K562 (cell line): ENCODE data around the gene CPPED1. TPM values are rescaled to one million over a fixed set of nuclear protein-coding genes. Genes with fewer than 3 reads are reported as not detected.
A peak's percentile ranks its signal among the peaks of the same experiment; 100 is the strongest.

ENCODE experiments used
- ARID3B ChIP-seq: fragments of 250-450 bp; sonication (Bioruptor Pico); IDR thresholded peaks from 2 replicates; pipeline ENCODE4 v1.4.0; 2020; ENCODE audit warnings: borderline replicate concordance
- CCNT2 ChIP-seq: IDR thresholded peaks from 2 replicates; pipeline ENCODE4 v1.6.1; 2011; ENCODE audit warnings: borderline replicate concordance, low read depth, mild to moderate bottlenecking, moderate library complexity, mixed read lengths, low read length; ENCODE audit not compliant: insufficient read length; ENCODE audit errors: extremely low read depth
- CEBPB ChIP-seq: fragments of 450-650 bp; IDR thresholded peaks from 2 replicates; pipeline ENCODE4 v1.6.1; 2016; ENCODE audit warnings: missing genetic modification characterization, missing compliant biosample characterization
- FOXM1 ChIP-seq, 2 experiments: fragments of 450-650 bp in 1 of 2; sonication (generic) in 1 of 2; formaldehyde crosslinking in 1 of 2; IDR thresholded peaks; 2 replicates each; pipeline versions ENCODE4 v1.6.1 to v1.9.0; 2017 to 2022; ENCODE audit warnings: low read depth in 2 of 2, mild to moderate bottlenecking in 2 of 2, missing genetic modification reagents in 1 of 2, moderate library complexity in 1 of 2
- MAFG ChIP-seq: fragments of 450-650 bp; conservative IDR thresholded peaks from 2 replicates; pipeline ENCODE4 v1.6.1; 2016; ENCODE audit warnings: missing genetic modification characterization, missing compliant biosample characterization
- NUFIP1 ChIP-seq: fragments of 450-650 bp; IDR thresholded peaks from 2 replicates; pipeline ENCODE4 v1.6.1; 2018; ENCODE audit not compliant: partially characterized antibody
- PHTF2 ChIP-seq: fragments of 250-450 bp; sonication (Bioruptor Pico); IDR thresholded peaks from 2 replicates; pipeline ENCODE4 v1.5.0; 2021; ENCODE audit warnings: mild to moderate bottlenecking
- POLR3G ChIP-seq: IDR thresholded peaks from 2 replicates; pipeline ENCODE4 v1.6.1; 2011; ENCODE audit not compliant: insufficient read length, insufficient replicate concordance; ENCODE audit errors: extremely low read depth
- PURB ChIP-seq: sonication (generic); formaldehyde crosslinking; IDR thresholded peaks from 2 replicates; pipeline ENCODE4 v1.9.0; 2021; ENCODE audit warnings: low read depth, mild to moderate bottlenecking, missing genetic modification reagents
- TAF9B ChIP-seq: fragments of 450-650 bp; IDR thresholded peaks from 2 replicates; pipeline ENCODE4 v1.6.1; 2018; ENCODE audit warnings: mild to moderate bottlenecking; ENCODE audit not compliant: partially characterized antibody
- ZMIZ1 ChIP-seq, 2 experiments: fragments of 150-350 bp in 1 of 2; IDR thresholded peaks; 2 replicates each; pipeline ENCODE4 v1.6.1; 2012 to 2016; ENCODE audit warnings: low read depth in 2 of 2, low read length in 2 of 2, mild to moderate bottlenecking in 1 of 2, moderate library complexity in 1 of 2
- ZNF23 ChIP-seq: fragments of 250-450 bp; sonication (Bioruptor Pico); IDR thresholded peaks from 2 replicates; pipeline ENCODE4 v1.4.0; 2020; ENCODE audit warnings: mild to moderate bottlenecking
- ZNF584 ChIP-seq: fragments of 200-800 bp; sonication (Bioruptor generic); IDR thresholded peaks from 2 replicates; pipeline ENCODE4 v1.6.1; 2016; ENCODE audit warnings: low read depth, mild to moderate bottlenecking, missing genetic modification characterization, missing compliant biosample characterization
- ZNF696 ChIP-seq: fragments of 250-450 bp; sonication (Bioruptor Pico); conservative IDR thresholded peaks from 2 replicates; pipeline ENCODE4 v1.4.0; 2020; ENCODE audit warnings: mild to moderate bottlenecking, moderate library complexity
- ZNF830 ChIP-seq: fragments of 250-450 bp; sonication (Bioruptor Pico); IDR thresholded peaks from 2 replicates; pipeline ENCODE4 v1.5.0; 2021; ENCODE audit warnings: mild to moderate bottlenecking
- polyA plus RNA-seq, 8 experiments: library from polyadenylated mRNA; depleted of rRNA in 4 of 8; stranded (reverse) in 5 of 8; unstranded in 3 of 8; fragments of >200 nt; fragmentation: Nextera tagmentation in 2 of 8; fragmentation: Illumina TruSeq in 1 of 8; extraction: Ambion mirVana in 2 of 8; extraction: Trizol in 1 of 8; gene quantifications; 2 replicates each; pipeline versions ENCODE4 v1.2.1 to v1.2.3, GENCODE V29; 2011 to 2014; ENCODE audit warnings: inconsistent platforms in 1 of 8, missing spikeins in 1 of 8
- total RNA-seq, 7 experiments: library from RNA; depleted of rRNA in 6 of 7; stranded (reverse); fragments of >200 nt in 6 of 7; fragmentation: Illumina TruSeq in 2 of 7; extraction: Trizol in 2 of 7; gene quantifications; 2 replicates each; pipeline versions ENCODE4 v1.2.1 to v1.2.3, GENCODE V29; 2011 to 2021; ENCODE audit warnings: low replicate concordance in 1 of 7
- TF ChIP-seq, protein P1 (sequence below): fragments of 250-450 bp; sonication (Bioruptor Pico); IDR thresholded peaks from 2 replicates; pipeline ENCODE4 v1.5.0; 2022; ENCODE audit warnings: mild to moderate bottlenecking
- TF ChIP-seq, protein P2 (sequence below): fragments of 150-350 bp; IDR thresholded peaks from 2 replicates; pipeline ENCODE4 v1.6.1; 2014; ENCODE audit warnings: low read depth, mild to moderate bottlenecking, low read length, borderline replicate concordance

Gene CPPED1
- total and polyA plus RNA-seq, 9 of the 15 experiments (the other 6 are each of a cell fraction or from before 2014, with no cell fraction given), result 7.5 to 25.7 (median 16.9) TPM

GRCh38 chr16:12611006-12611477, 192.6 kb downstream of the CPPED1 start (continued):
- TF ChIP-seq ZNF23 (CRISPR knock-in tag) (peak; percentile 94), MAFG (peak; percentile 64), ARID3B (peak; percentile 98; the same call in 1 of the 2 replicates), POLR3G (no peak), NUFIP1 (peak; percentile 80), CEBPB (tag) (0 out of 2 replicates have a peak, but pooled peaks have one; percentile 7), ZNF696 (peak; percentile 86), PHTF2 (CRISPR knock-in tag) (peak; percentile 93), ZMIZ1 (IDR thresholded peaks at IDR 0.05; ENCODE audit: low read depth in 2 of 2, low read length in 2 of 2) (no peak), CCNT2 (no peak), ZNF830 (CRISPR knock-in tag) (peak; percentile 97), ZNF584 (CRISPR knock-in tag) (peak; percentile 100), FOXM1 (IDR thresholded peaks at IDR 0.05; ENCODE audit: low read depth) (no peak), FOXM1 (CRISPR knock-in tag; IDR thresholded peaks at IDR 0.05; ENCODE audit: low read depth) (no peak), PURB (CRISPR knock-in tag) (no peak), TAF9B (no peak)
- TF ChIP-seq, protein P1, sequence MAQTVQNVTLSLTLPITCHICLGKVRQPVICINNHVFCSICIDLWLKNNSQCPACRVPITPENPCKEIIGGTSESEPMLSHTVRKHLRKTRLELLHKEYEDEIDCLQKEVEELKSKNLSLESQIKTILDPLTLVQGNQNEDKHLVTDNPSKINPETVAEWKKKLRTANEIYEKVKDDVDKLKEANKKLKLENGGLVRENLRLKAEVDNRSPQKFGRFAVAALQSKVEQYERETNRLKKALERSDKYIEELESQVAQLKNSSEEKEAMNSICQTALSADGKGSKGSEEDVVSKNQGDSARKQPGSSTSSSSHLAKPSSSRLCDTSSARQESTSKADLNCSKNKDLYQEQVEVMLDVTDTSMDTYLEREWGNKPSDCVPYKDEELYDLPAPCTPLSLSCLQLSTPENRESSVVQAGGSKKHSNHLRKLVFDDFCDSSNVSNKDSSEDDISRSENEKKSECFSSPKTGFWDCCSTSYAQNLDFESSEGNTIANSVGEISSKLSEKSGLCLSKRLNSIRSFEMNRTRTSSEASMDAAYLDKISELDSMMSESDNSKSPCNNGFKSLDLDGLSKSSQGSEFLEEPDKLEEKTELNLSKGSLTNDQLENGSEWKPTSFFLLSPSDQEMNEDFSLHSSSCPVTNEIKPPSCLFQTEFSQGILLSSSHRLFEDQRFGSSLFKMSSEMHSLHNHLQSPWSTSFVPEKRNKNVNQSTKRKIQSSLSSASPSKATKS (CRISPR knock-in tag), result peak; percentile 94
- TF ChIP-seq, protein P2, sequence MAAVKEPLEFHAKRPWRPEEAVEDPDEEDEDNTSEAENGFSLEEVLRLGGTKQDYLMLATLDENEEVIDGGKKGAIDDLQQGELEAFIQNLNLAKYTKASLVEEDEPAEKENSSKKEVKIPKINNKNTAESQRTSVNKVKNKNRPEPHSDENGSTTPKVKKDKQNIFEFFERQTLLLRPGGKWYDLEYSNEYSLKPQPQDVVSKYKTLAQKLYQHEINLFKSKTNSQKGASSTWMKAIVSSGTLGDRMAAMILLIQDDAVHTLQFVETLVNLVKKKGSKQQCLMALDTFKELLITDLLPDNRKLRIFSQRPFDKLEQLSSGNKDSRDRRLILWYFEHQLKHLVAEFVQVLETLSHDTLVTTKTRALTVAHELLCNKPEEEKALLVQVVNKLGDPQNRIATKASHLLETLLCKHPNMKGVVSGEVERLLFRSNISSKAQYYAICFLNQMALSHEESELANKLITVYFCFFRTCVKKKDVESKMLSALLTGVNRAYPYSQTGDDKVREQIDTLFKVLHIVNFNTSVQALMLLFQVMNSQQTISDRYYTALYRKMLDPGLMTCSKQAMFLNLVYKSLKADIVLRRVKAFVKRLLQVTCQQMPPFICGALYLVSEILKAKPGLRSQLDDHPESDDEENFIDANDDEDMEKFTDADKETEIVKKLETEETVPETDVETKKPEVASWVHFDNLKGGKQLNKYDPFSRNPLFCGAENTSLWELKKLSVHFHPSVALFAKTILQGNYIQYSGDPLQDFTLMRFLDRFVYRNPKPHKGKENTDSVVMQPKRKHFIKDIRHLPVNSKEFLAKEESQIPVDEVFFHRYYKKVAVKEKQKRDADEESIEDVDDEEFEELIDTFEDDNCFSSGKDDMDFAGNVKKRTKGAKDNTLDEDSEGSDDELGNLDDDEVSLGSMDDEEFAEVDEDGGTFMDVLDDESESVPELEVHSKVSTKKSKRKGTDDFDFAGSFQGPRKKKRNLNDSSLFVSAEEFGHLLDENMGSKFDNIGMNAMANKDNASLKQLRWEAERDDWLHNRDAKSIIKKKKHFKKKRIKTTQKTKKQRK, result no peak
